WTC11 (cell line): ENCODE results near the gene CATSPERZ.

Experiments
- CTCF ChIP-seq: fragments of 200-600 bp; IDR thresholded peaks from 2 replicates; pipeline ENCODE4 v1.8.0; 2022; ENCODE audit warnings: antibody characterized with exemption
- KAT7 ChIP-seq: sonication (generic); formaldehyde crosslinking; IDR thresholded peaks from 2 replicates; pipeline ENCODE4 v1.8.1; 2023; ENCODE audit warnings: missing genetic modification reagents, mild to moderate bottlenecking, borderline replicate concordance
- NFYB ChIP-seq: sonication (generic); formaldehyde crosslinking; conservative IDR thresholded peaks from 2 replicates; pipeline ENCODE4 v1.8.0; 2022; ENCODE audit warnings: low read depth, missing genetic modification reagents
- NR1H2 ChIP-seq: sonication (generic); formaldehyde crosslinking; IDR thresholded peaks from 2 replicates; pipeline ENCODE4 v1.9.0; 2021; ENCODE audit warnings: mild to moderate bottlenecking, moderate library complexity, missing genetic modification reagents

GRCh38 chr11:64349025-64349387 lies 48.8 kb downstream of the CATSPERZ start:
- TF ChIP-seq NR1H2 (CRISPR knock-in tag): no peak
- TF ChIP-seq CTCF: no peak
- TF ChIP-seq KAT7 (CRISPR knock-in tag): no peak
- no peak for TF ChIP-seq NFYB
